GM19452 (cell line): ENCODE data around the gene WNT1.

Experiments used
- ATAC-seq: cut with Tn5 transposase; IDR thresholded peaks from one replicate; pipeline ENCODE4 v1.9.1; 2021; ENCODE audit not compliant: unreplicated experiment

WNT1 gene

GRCh38 chr12:48960834-48961233 lies 17.3 kb upstream of the WNT1 start:
- ATAC-seq = no peak

- ATAC-seq = no peak
These were observed 16.8 kb upstream of the WNT1 start for GRCh38 chr12:48961331-48961730.

- ATAC-seq = no peak
These were observed 16.3 kb upstream of the WNT1 start for GRCh38 chr12:48961801-48962200.

- ATAC-seq = no peak
These were observed 12.8 kb upstream of the WNT1 start for GRCh38 chr12:48965298-48965838.

- no peak for ATAC-seq
These were observed 11.8 kb upstream of the WNT1 start for GRCh38 chr12:48966177-48966895.

GRCh38 chr12:48967991-48968390 lies 10.1 kb upstream of the WNT1 start:
- no peak for ATAC-seq

- ATAC-seq = no peak
These were observed 9.7 kb upstream of the WNT1 start for GRCh38 chr12:48968467-48968866.

- ATAC-seq = no peak
These were observed 8.9 kb upstream of the WNT1 start for GRCh38 chr12:48969160-48969771.

- ATAC-seq = no peak
These were observed 8.1 kb upstream of the WNT1 start for GRCh38 chr12:48969833-48970701.

GRCh38 chr12:48970702-48971334 lies 7.3 kb upstream of the WNT1 start:
- ATAC-seq = no peak

- no peak for ATAC-seq
These were observed 5.7 kb upstream of the WNT1 start for GRCh38 chr12:48972213-48972951.

GRCh38 chr12:48972952-48973483 lies 5.1 kb upstream of the WNT1 start:
- no peak for ATAC-seq

GRCh38 chr12:48973531-48973930 lies 4.6 kb upstream of the WNT1 start:
- ATAC-seq = no peak

GRCh38 chr12:48973941-48974673 lies 4.0 kb upstream of the WNT1 start:
- ATAC-seq = no peak

- peak; percentile 61 for ATAC-seq
These were observed 536 bp upstream of the WNT1 start for GRCh38 chr12:48977290-48978281.

- no peak for ATAC-seq
These were observed 849 bp downstream of the WNT1 start for GRCh38 chr12:48978741-48979601.
